Activated CD4-positive, alpha-beta T cell treated with anti-CD3 and anti-CD28 coated beads for 36 hours (primary cell): ENCODE measurements around the gene ZNF318. TPM values are rescaled to one million over a fixed set of nuclear protein-coding genes. Genes with fewer than 3 reads are reported as not detected.

ENCODE experiments used
- ATAC-seq: fragments of 200-7000 bp; cut with Tn5 transposase; one replicate; pipeline ENCODE4 v1.10.0; 2021; ENCODE audit warnings: mild to moderate bottlenecking, moderate library complexity
- CTCF ChIA-PET: fragments of 350-600 bp; sonication (Branson Sonifier 250); formaldehyde crosslinking; loops from one replicate; lab custom pipeline; 2021; ENCODE audit warnings: antibody characterized with exemption; lab: Charles Lee
- POLR2A ChIA-PET: fragments of 350-600 bp; sonication (Branson Sonifier 250); formaldehyde crosslinking; loops from one replicate; lab custom pipeline; 2021; ENCODE audit warnings: antibody characterized with exemption, inconsistent platforms; lab: Charles Lee
- DNase-seq: peaks from one replicate; pipeline ENCODE4 v3.0.0-alpha.2; 2020
- H3K27ac Mint-ChIP-seq: one replicate; pipeline ENCODE4 v1.8.0; 2021; ENCODE audit warnings: mixed read lengths
- H3K27me3 Mint-ChIP-seq: one replicate; pipeline ENCODE4 v1.8.0; 2021; ENCODE audit warnings: mixed read lengths
- H3K36me3 Mint-ChIP-seq: one replicate; pipeline ENCODE4 v1.8.0; 2021; ENCODE audit warnings: low read depth, mixed read lengths
- H3K4me1 Mint-ChIP-seq: one replicate; pipeline ENCODE4 v1.8.0; 2021; ENCODE audit warnings: mixed read lengths
- H3K4me3 Mint-ChIP-seq: one replicate; pipeline ENCODE4 v1.8.0; 2021; ENCODE audit warnings: mild to moderate bottlenecking, moderate library complexity, mixed read lengths
- H3K9me3 Mint-ChIP-seq: one replicate; pipeline ENCODE4 v1.8.0; 2021; ENCODE audit warnings: low read depth, mixed read lengths
- intact Hi-C, 2 experiments: fragments of 100-400 bp; cut with DNase I in 1 of 2; cut with micrococcal nuclease in 1 of 2; formaldehyde crosslinking; loops; one replicate each; pipeline versions ENCODE4 v1.14.2 to v1.15.1; 2022 to 2024; cut with DNase I, micrococcal nuclease
- total RNA-seq, 2 experiments: library from RNA; stranded (reverse); gene quantifications; one replicate each; pipeline ENCODE4 v1.2.3, GENCODE V29; 2021

Gene ZNF318
- total RNA-seq, 2 experiments from 2014 or later: 11.2 to 12.9 TPM

GRCh38 chr6:43336382-43336781, 33.1 kb downstream of the ZNF318 start:
- POLR2A ChIA-PET: no interaction called here
- no peak for ATAC-seq
- CTCF ChIA-PET: no interaction called here
- no peaks in the 10 kb centered on the region for H3K27me3 Mint-ChIP-seq
- peaks cover 21% of the 10 kb centered on the region for H3K4me1 Mint-ChIP-seq
- no peak overlapping the region for H3K27ac Mint-ChIP-seq
- no peak for DNase-seq
- intact Hi-C loops: no loop called here
- no peaks in the 10 kb centered on the region for H3K9me3 Mint-ChIP-seq
- H3K4me3 Mint-ChIP-seq: no peak overlapping the region
- H3K36me3 Mint-ChIP-seq: peaks cover 25% of the 10 kb centered on the region

DNA sequence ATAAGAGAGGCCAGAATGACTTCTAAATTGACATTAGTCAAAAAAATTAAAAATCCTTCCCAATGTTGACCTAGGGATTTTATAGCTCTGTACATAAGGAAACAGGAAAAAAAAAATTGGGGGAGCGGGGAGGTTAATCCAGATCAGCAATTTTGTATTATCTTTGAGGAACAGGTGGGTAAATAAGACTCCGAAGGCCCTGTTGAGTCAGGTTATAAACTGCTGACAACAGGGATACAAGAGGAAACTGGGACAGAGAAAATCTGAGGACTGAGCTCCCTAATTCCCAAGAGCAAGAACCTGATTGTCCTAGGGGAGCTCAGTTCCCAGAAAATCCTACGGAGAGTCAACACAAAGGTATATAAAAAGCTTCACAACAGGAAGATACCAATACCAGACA, 34.0 kb downstream of the ZNF318 start:
- Mint-ChIP-seq H3K4me1 (peaks cover 25% of the 10 kb centered on the region), H3K9me3 (no peaks in the 10 kb centered on the region), H3K27me3 (no peaks in the 10 kb centered on the region), H3K27ac (no peak overlapping the region), H3K36me3 (peaks cover 21% of the 10 kb centered on the region), H3K4me3 (no peak overlapping the region)
- ChIA-PET POLR2A (no interaction called here), CTCF (interaction anchor here (0.8 to 1.8 kb wide), 4 partner anchors 13 to 171 kb away, joined by 4 to 7 read pairs (median 5); no protein-coding TSS in a partner anchor)
- intact Hi-C loops: no loop called here
- no peak for DNase-seq
- no peak for ATAC-seq

- POLR2A ChIA-PET: no interaction called here
- intact Hi-C loops: loop anchor here in 1 of 2 experiments (1.0 kb wide), 1 partner anchor 71 kb away; no protein-coding TSS in a partner anchor
Observed at GRCh38 chr6:43334466-43335095, 34.9 kb downstream of the ZNF318 start.

GRCh38 chr6:43331891-43332290, 37.6 kb downstream of the ZNF318 start:
- intact Hi-C loops: no loop called here

More at GRCh38 chr6:43334466-43335095, 34.9 kb downstream of the ZNF318 start:
- DNase-seq (no peak), ATAC-seq (no peak)
- H3K4me3 Mint-ChIP-seq: no peak overlapping the region
- peaks cover 25% of the 10 kb centered on the region for H3K4me1 Mint-ChIP-seq
- CTCF ChIA-PET: interaction anchor here (0.7 to 1.8 kb wide), 10 partner anchors 14 to 385 kb away, joined by 3 to 7 read pairs (median 4); partner anchors contain the start of gene CRIP3
- no peak overlapping the region for H3K27ac Mint-ChIP-seq
- no peaks in the 10 kb centered on the region for H3K9me3 Mint-ChIP-seq
- peaks cover 15% of the 10 kb centered on the region for H3K36me3 Mint-ChIP-seq
- no peaks in the 10 kb centered on the region for H3K27me3 Mint-ChIP-seq

GRCh38 chr6:43331470-43331869, 38.0 kb downstream of the ZNF318 start:
- ATAC-seq: peak; percentile 57
- intact Hi-C loops: no loop called here
- CTCF ChIA-PET: interaction anchor here (0.5 kb wide), 1 partner anchor 756 kb away, joined by 3 read pairs; no protein-coding TSS in a partner anchor
- peaks cover 18% of the 10 kb centered on the region for H3K4me1 Mint-ChIP-seq
- H3K27me3 Mint-ChIP-seq: no peaks in the 10 kb centered on the region
- no peak overlapping the region for H3K4me3 Mint-ChIP-seq
- H3K9me3 Mint-ChIP-seq: no peaks in the 10 kb centered on the region
- no peaks in the 10 kb centered on the region for H3K36me3 Mint-ChIP-seq
- no peak for DNase-seq
- no peak overlapping the region for H3K27ac Mint-ChIP-seq
- POLR2A ChIA-PET: no interaction called here

More at GRCh38 chr6:43331891-43332290, 37.6 kb downstream of the ZNF318 start:
- no peaks in the 10 kb centered on the region for H3K36me3 Mint-ChIP-seq
- ATAC-seq (no peak), DNase-seq (no peak)
- H3K27me3 Mint-ChIP-seq: no peaks in the 10 kb centered on the region
- ChIA-PET CTCF (interaction anchor here (0.5 kb wide), 1 partner anchor 757 kb away, joined by 3 read pairs; no protein-coding TSS in a partner anchor), POLR2A (no interaction called here)
- peaks cover 18% of the 10 kb centered on the region for H3K4me1 Mint-ChIP-seq
- no peak overlapping the region for H3K4me3 Mint-ChIP-seq
- H3K27ac Mint-ChIP-seq: no peak overlapping the region
- no peaks in the 10 kb centered on the region for H3K9me3 Mint-ChIP-seq

GRCh38 chr6:43328528-43328927, 40.9 kb downstream of the ZNF318 start:
- no peak overlapping the region for H3K4me3 Mint-ChIP-seq
- CTCF ChIA-PET: interaction anchor here (0.9 kb wide), 2 partner anchors 31 to 55 kb away, joined by 3 read pairs; no protein-coding TSS in a partner anchor
- no peaks in the 10 kb centered on the region for H3K9me3 Mint-ChIP-seq
- no peak overlapping the region for H3K27ac Mint-ChIP-seq
- ATAC-seq (peak; percentile 42), DNase-seq (no peak)
- no peaks in the 10 kb centered on the region for H3K36me3 Mint-ChIP-seq
- H3K4me1 Mint-ChIP-seq: peaks cover 14% of the 10 kb centered on the region
- H3K27me3 Mint-ChIP-seq: no peaks in the 10 kb centered on the region
- intact Hi-C loops: no loop called here
- POLR2A ChIA-PET: no interaction called here

GRCh38 chr6:43325876-43326275, 43.6 kb downstream of the ZNF318 start:
- no peak overlapping the region for H3K4me3 Mint-ChIP-seq
- CTCF ChIA-PET: no interaction called here
- H3K36me3 Mint-ChIP-seq: no peaks in the 10 kb centered on the region

GRCh38 chr6:43318011-43318410, 51.4 kb downstream of the ZNF318 start:
- ATAC-seq (no peak), DNase-seq (no peak)
- CTCF ChIA-PET: interaction anchor here (0.5 to 1.4 kb wide), 4 partner anchors 52 to 625 kb away, joined by 3 to 4 read pairs (median 4); partner anchors contain the start of gene DNPH1
- POLR2A ChIA-PET: no interaction called here
- Mint-ChIP-seq H3K4me1 (no peaks in the 10 kb centered on the region), H3K27me3 (no peaks in the 10 kb centered on the region), H3K9me3 (no peaks in the 10 kb centered on the region), H3K36me3 (no peaks in the 10 kb centered on the region), H3K4me3 (no peak overlapping the region), H3K27ac (no peak overlapping the region)
- intact Hi-C loops: no loop called here

More at GRCh38 chr6:43325876-43326275, 43.6 kb downstream of the ZNF318 start:
- ATAC-seq (no peak), DNase-seq (no peak)
- intact Hi-C loops: no loop called here
- H3K27me3 Mint-ChIP-seq: no peaks in the 10 kb centered on the region
- H3K27ac Mint-ChIP-seq: no peak overlapping the region
- POLR2A ChIA-PET: no interaction called here
- H3K4me1 Mint-ChIP-seq: no peaks in the 10 kb centered on the region
- no peaks in the 10 kb centered on the region for H3K9me3 Mint-ChIP-seq

GRCh38 chr6:43313813-43314212, 55.6 kb downstream of the ZNF318 start:
- Mint-ChIP-seq H3K9me3 (no peaks in the 10 kb centered on the region), H3K4me1 (peaks cover 3% of the 10 kb centered on the region), H3K27ac (no peak overlapping the region), H3K4me3 (no peak overlapping the region), H3K27me3 (no peaks in the 10 kb centered on the region), H3K36me3 (no peaks in the 10 kb centered on the region)
- ATAC-seq (no peak), DNase-seq (no peak)
- POLR2A ChIA-PET: no interaction called here
- intact Hi-C loops: no loop called here
- CTCF ChIA-PET: interaction anchor here (0.6 kb wide), 1 partner anchor 109 kb away, joined by 3 read pairs; no protein-coding TSS in a partner anchor

- intact Hi-C loops: no loop called here
- ATAC-seq (no peak), DNase-seq (no peak)
- peaks cover 3% of the 10 kb centered on the region for H3K4me1 Mint-ChIP-seq
- ChIA-PET CTCF (no interaction called here), POLR2A (no interaction called here)
- no peak overlapping the region for H3K27ac Mint-ChIP-seq
- no peak overlapping the region for H3K4me3 Mint-ChIP-seq
- H3K36me3 Mint-ChIP-seq: no peaks in the 10 kb centered on the region
- no peaks in the 10 kb centered on the region for H3K27me3 Mint-ChIP-seq
- no peaks in the 10 kb centered on the region for H3K9me3 Mint-ChIP-seq
Observed at GRCh38 chr6:43311666-43312065, 57.8 kb downstream of the ZNF318 start.

DNA sequence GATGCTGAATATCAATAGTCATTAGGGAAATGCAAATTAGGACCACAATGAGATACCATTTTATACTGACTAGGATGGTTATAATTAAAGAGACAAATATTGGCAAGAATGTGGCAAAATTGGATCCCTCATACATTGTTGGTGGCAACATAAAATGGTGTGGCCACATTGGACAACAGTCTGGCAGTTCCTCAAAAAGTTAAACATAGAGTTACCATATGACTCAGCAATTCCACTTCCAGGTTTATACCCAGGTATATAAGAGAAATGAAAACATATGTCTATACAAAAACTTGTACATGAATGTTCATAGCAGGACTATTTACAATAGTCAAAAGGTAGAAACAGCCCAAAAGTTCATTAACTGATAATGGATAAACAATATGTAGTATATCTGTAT, 58.8 kb downstream of the ZNF318 start:
- DNase-seq (no peak), ATAC-seq (no peak)
- Mint-ChIP-seq H3K27ac (no peak overlapping the region), H3K9me3 (no peaks in the 10 kb centered on the region), H3K4me1 (peaks cover 3% of the 10 kb centered on the region), H3K36me3 (no peaks in the 10 kb centered on the region), H3K4me3 (no peak overlapping the region), H3K27me3 (no peaks in the 10 kb centered on the region)
- intact Hi-C loops: no loop called here
- ChIA-PET CTCF (no interaction called here), POLR2A (no interaction called here)

DNA sequence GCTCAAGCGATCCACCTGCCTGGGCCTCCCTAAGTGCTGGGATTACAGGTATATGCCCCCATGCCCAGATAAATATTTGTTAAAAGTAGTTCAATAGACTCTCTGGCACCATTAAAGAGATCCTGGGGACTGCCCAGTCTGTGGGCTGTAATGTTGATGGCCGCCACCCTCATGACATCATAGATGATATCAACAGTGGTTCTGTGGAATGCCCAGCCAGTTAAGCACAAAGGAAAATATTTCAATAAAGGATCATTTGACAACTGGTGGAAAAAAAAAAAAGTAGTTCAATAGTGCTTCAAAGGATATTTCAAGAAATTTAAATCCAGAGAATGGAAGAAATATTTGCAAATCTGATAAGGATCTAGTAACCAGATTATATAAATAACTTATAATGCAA, 59.3 kb downstream of the ZNF318 start:
- peaks cover 3% of the 10 kb centered on the region for H3K4me1 Mint-ChIP-seq
- no peaks in the 10 kb centered on the region for H3K27me3 Mint-ChIP-seq
- no peak overlapping the region for H3K4me3 Mint-ChIP-seq
- H3K9me3 Mint-ChIP-seq: no peaks in the 10 kb centered on the region
- H3K27ac Mint-ChIP-seq: no peak overlapping the region
- no peaks in the 10 kb centered on the region for H3K36me3 Mint-ChIP-seq
- ChIA-PET POLR2A (no interaction called here), CTCF (no interaction called here)
- ATAC-seq (no peak), DNase-seq (no peak)
- intact Hi-C loops: no loop called here
